Measurements from ENCODE around the gene EEPD1. TPM values are rescaled to one million over a fixed set of nuclear protein-coding genes. Genes with fewer than 3 reads are reported as not detected.

Gene EEPD1
- total and polyA plus RNA-seq, 9 donors: 5.6 to 16.6 (median 11.5) TPM

GRCh38 chr7:36344622-36345021 lies 191.6 kb downstream of the EEPD1 start:
- no peak overlapping the region for H3K27ac ChIP-seq
- TF ChIP-seq POLR2A (IDR thresholded peaks at IDR 0.05) (no peak), EP300 (IDR thresholded peaks at IDR 0.05) (no peak), CTCF (IDR thresholded peaks at IDR 0.05) (no peak)
- H3K9me3 ChIP-seq: no peaks in the 10 kb centered on the region
- no peak overlapping the region for H3K4me3 ChIP-seq
- peaks cover 4% of the 10 kb centered on the region for H3K4me1 ChIP-seq (ENCODE audit: insufficient read depth)
- no peaks in the 10 kb centered on the region for H3K27me3 ChIP-seq
- H3K36me3 ChIP-seq: no peaks in the 10 kb centered on the region
- intact Hi-C loops (cut with DNase I): no loop called here
- DNase-seq: no peak
- WGBS, 3 donors: 73 to 79% (median 77%) methylated on average over 2 of the region's 2 CpGs

GRCh38 chr7:36346260-36346831 lies 193.3 kb downstream of the EEPD1 start:
- intact Hi-C loops (cut with DNase I): no loop called here
- TF ChIP-seq CTCF (IDR thresholded peaks at IDR 0.05) (no peak), POLR2A (IDR thresholded peaks at IDR 0.05) (no peak), EP300 (IDR thresholded peaks at IDR 0.05) (no peak)
- WGBS, 3 donors: 93 to 94% (median 94%) methylated on average over 6 of the region's 6 CpGs

GRCh38 chr7:36348256-36348655 lies 195.2 kb downstream of the EEPD1 start:
- no peak overlapping the region for H3K4me3 ChIP-seq
- H3K27ac ChIP-seq: peak overlapping the region in 1 of 2 donors; percentile 72
- H3K4me1 ChIP-seq (ENCODE audit: insufficient read depth): peaks cover 4% of the 10 kb centered on the region
- no peaks in the 10 kb centered on the region for H3K9me3 ChIP-seq
- DNase-seq: no peak
- H3K36me3 ChIP-seq: no peaks in the 10 kb centered on the region
- TF ChIP-seq EP300 (IDR thresholded peaks at IDR 0.05) (no peak), POLR2A (IDR thresholded peaks at IDR 0.05) (no peak), CTCF (IDR thresholded peaks at IDR 0.05) (no peak)
- intact Hi-C loops (cut with DNase I): no loop called here
- no peaks in the 10 kb centered on the region for H3K27me3 ChIP-seq

More at GRCh38 chr7:36346260-36346831, 193.3 kb downstream of the EEPD1 start:
- no peaks in the 10 kb centered on the region for H3K36me3 ChIP-seq
- no peak overlapping the region for H3K4me3 ChIP-seq
- H3K27ac ChIP-seq: no peak overlapping the region
- no peaks in the 10 kb centered on the region for H3K27me3 ChIP-seq
- DNase-seq: no peak
- no peaks in the 10 kb centered on the region for H3K9me3 ChIP-seq
- peaks cover 4% of the 10 kb centered on the region for H3K4me1 ChIP-seq (ENCODE audit: insufficient read depth)

- 13 to 33% (median 13%) methylated on average over 3 of the region's 3 CpGs for WGBS, 3 donors
- intact Hi-C loops (cut with DNase I): no loop called here
- Histone ChIP-seq H3K36me3 (no peaks in the 10 kb centered on the region), H3K4me3 (no peak overlapping the region), H3K9me3 (no peaks in the 10 kb centered on the region), H3K27me3 (no peaks in the 10 kb centered on the region), H3K4me1 (ENCODE audit: insufficient read depth) (peaks cover 4% of the 10 kb centered on the region), H3K27ac (peak overlapping the region in 1 of 2 donors; percentile 72)
- DNase-seq: no peak
- TF ChIP-seq CTCF (IDR thresholded peaks at IDR 0.05) (no peak), EP300 (IDR thresholded peaks at IDR 0.05) (no peak), POLR2A (IDR thresholded peaks at IDR 0.05) (no peak)
Observed at GRCh38 chr7:36348771-36349170, 195.7 kb downstream of the EEPD1 start.

Measured in ovary (tissue), 9 donors.